HepG2 (cell line): ENCODE results near the gene CAPN2. TPM values are rescaled to one million over a fixed set of nuclear protein-coding genes. Genes with fewer than 3 reads are reported as not detected.

ENCODE experiments used
- AGO1 ChIP-seq: fragments of 200-400 bp; formaldehyde crosslinking; IDR thresholded peaks from 2 replicates; pipeline ENCODE4 v1.6.1; 2017; ENCODE audit warnings: mild to moderate bottlenecking, low read depth, low read length, moderate library complexity; ENCODE audit not compliant: poor library complexity, severe bottlenecking
- FOSL2 ChIP-seq: sonication (generic); formaldehyde crosslinking; IDR thresholded peaks from 2 replicates; pipeline ENCODE4 v1.4.0; 2020; ENCODE audit warnings: missing genetic modification reagents
- HNF1A ChIP-seq, 2 experiments: sonication (generic) in 1 of 2; formaldehyde crosslinking in 1 of 2; IDR thresholded peaks; 2 replicates each; pipeline versions ENCODE4 v1.4.0 to v1.6.1; 2016 to 2020; ENCODE audit warnings: borderline replicate concordance in 1 of 2, low read depth in 1 of 2, mild to moderate bottlenecking in 1 of 2, missing genetic modification reagents in 1 of 2
- HNF4A ChIP-seq: sonication (generic); formaldehyde crosslinking; IDR thresholded peaks from 2 replicates; pipeline ENCODE4 v1.4.0; 2020; ENCODE audit warnings: missing genetic modification reagents
- ISL2 ChIP-seq: sonication (generic); formaldehyde crosslinking; IDR thresholded peaks from 2 replicates; pipeline ENCODE4 v1.5.0; 2020; ENCODE audit warnings: missing genetic modification reagents
- MIER3 ChIP-seq: IDR thresholded peaks from 2 replicates; pipeline ENCODE4 v1.6.1; 2016; ENCODE audit warnings: missing compliant biosample characterization, borderline replicate concordance
- polyA plus RNA-seq, 8 experiments: library from polyadenylated mRNA; depleted of rRNA in 3 of 8; stranded (reverse) in 7 of 8; unstranded in 1 of 8; fragments of >200 nt; fragmentation: Illumina TruSeq in 4 of 8; extraction: Trizol in 4 of 8; gene quantifications; 2 replicates each; pipeline versions ENCODE4 v1.2.1 to v1.2.3, GENCODE V29; 2011 to 2016; ENCODE audit warnings: low read depth in 4 of 8, missing spikeins in 1 of 8, mixed read lengths in 1 of 8; ENCODE audit not compliant: insufficient read depth in 1 of 8
- total RNA-seq, 5 experiments: library from RNA; depleted of rRNA; stranded (reverse); fragments of >200 nt; fragmentation: Illumina TruSeq; extraction: Trizol; gene quantifications; 2 replicates each; pipeline ENCODE4 v1.2.3, GENCODE V29; 2016; ENCODE audit warnings: low read depth in 1 of 5
- TF ChIP-seq, protein P1 (sequence below): sonication (generic); formaldehyde crosslinking; IDR thresholded peaks from 2 replicates; pipeline ENCODE4 v1.4.0; 2020; ENCODE audit warnings: missing genetic modification reagents
- TF ChIP-seq, protein P2 (sequence below), 2 experiments: sonication (generic) in 1 of 2; formaldehyde crosslinking in 1 of 2; IDR thresholded peaks; 2 replicates each; pipeline versions ENCODE4 v1.5.1 to v1.6.1; 2011 to 2020; ENCODE audit warnings: borderline replicate concordance in 1 of 2, low read depth in 1 of 2, low read length in 1 of 2, mild to moderate bottlenecking in 1 of 2, missing genetic modification reagents in 1 of 2, moderate library complexity in 1 of 2
- TF ChIP-seq, protein P3 (sequence below): sonication (generic); formaldehyde crosslinking; conservative IDR thresholded peaks from 2 replicates; pipeline ENCODE4 v1.8.0; 2022; ENCODE audit warnings: mild to moderate bottlenecking, moderate library complexity, missing genetic modification reagents
- TF ChIP-seq, protein P4 (sequence below): sonication (generic); formaldehyde crosslinking; IDR thresholded peaks from 2 replicates; pipeline ENCODE4 v1.4.0; 2020; ENCODE audit warnings: missing genetic modification reagents, borderline replicate concordance

Gene CAPN2
- total and polyA plus RNA-seq, 2 of the 13 experiments (the other 11 are each of a cell fraction or from before 2014, with no cell fraction given) = 6.2 to 7.4 TPM

DNA sequence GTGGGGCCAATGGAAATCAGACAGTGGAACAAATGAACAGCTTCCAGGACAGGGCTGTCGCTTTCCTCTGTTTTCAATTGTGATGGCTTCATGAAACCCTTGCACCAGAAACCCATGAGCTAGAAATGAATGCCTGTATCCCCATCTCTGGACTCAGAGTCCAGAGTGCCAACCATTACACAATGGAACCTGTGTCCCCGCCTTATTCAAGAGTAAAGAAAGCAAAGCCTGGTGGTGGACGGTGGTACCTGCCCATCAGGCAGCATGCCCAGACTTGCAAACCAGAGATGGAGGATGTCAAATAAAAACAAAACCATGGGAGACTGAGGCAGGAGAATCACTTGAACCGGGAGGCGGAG lies 4.4 kb upstream of the CAPN2 start (continued):
- TF ChIP-seq, protein P1, sequence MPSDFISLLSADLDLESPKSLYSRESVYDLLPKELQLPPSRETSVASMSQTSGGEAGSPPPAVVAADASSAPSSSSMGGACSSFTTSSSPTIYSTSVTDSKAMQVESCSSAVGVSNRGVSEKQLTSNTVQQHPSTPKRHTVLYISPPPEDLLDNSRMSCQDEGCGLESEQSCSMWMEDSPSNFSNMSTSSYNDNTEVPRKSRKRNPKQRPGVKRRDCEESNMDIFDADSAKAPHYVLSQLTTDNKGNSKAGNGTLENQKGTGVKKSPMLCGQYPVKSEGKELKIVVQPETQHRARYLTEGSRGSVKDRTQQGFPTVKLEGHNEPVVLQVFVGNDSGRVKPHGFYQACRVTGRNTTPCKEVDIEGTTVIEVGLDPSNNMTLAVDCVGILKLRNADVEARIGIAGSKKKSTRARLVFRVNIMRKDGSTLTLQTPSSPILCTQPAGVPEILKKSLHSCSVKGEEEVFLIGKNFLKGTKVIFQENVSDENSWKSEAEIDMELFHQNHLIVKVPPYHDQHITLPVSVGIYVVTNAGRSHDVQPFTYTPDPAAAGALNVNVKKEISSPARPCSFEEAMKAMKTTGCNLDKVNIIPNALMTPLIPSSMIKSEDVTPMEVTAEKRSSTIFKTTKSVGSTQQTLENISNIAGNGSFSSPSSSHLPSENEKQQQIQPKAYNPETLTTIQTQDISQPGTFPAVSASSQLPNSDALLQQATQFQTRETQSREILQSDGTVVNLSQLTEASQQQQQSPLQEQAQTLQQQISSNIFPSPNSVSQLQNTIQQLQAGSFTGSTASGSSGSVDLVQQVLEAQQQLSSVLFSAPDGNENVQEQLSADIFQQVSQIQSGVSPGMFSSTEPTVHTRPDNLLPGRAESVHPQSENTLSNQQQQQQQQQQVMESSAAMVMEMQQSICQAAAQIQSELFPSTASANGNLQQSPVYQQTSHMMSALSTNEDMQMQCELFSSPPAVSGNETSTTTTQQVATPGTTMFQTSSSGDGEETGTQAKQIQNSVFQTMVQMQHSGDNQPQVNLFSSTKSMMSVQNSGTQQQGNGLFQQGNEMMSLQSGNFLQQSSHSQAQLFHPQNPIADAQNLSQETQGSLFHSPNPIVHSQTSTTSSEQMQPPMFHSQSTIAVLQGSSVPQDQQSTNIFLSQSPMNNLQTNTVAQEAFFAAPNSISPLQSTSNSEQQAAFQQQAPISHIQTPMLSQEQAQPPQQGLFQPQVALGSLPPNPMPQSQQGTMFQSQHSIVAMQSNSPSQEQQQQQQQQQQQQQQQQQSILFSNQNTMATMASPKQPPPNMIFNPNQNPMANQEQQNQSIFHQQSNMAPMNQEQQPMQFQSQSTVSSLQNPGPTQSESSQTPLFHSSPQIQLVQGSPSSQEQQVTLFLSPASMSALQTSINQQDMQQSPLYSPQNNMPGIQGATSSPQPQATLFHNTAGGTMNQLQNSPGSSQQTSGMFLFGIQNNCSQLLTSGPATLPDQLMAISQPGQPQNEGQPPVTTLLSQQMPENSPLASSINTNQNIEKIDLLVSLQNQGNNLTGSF = no peak
- TF ChIP-seq HNF4A = peak; percentile 97
- TF ChIP-seq MIER3 (CRISPR knock-in tag) = peak; percentile 71; the same call in 1 of the 2 replicates
- TF ChIP-seq, protein P2, sequence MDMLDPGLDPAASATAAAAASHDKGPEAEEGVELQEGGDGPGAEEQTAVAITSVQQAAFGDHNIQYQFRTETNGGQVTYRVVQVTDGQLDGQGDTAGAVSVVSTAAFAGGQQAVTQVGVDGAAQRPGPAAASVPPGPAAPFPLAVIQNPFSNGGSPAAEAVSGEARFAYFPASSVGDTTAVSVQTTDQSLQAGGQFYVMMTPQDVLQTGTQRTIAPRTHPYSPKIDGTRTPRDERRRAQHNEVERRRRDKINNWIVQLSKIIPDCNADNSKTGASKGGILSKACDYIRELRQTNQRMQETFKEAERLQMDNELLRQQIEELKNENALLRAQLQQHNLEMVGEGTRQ (IDR thresholded peaks at IDR 0.05; ENCODE audit: low read depth, low read length) = no peak
- TF ChIP-seq, protein P2 (CRISPR knock-in tag; IDR thresholded peaks at IDR 0.05; ENCODE audit: borderline replicate concordance) = no peak
- TF ChIP-seq ISL2 = 0 out of 2 replicates have a peak, but pooled peaks have one; percentile 22
- TF ChIP-seq AGO1 = no peak
- TF ChIP-seq, protein P3, sequence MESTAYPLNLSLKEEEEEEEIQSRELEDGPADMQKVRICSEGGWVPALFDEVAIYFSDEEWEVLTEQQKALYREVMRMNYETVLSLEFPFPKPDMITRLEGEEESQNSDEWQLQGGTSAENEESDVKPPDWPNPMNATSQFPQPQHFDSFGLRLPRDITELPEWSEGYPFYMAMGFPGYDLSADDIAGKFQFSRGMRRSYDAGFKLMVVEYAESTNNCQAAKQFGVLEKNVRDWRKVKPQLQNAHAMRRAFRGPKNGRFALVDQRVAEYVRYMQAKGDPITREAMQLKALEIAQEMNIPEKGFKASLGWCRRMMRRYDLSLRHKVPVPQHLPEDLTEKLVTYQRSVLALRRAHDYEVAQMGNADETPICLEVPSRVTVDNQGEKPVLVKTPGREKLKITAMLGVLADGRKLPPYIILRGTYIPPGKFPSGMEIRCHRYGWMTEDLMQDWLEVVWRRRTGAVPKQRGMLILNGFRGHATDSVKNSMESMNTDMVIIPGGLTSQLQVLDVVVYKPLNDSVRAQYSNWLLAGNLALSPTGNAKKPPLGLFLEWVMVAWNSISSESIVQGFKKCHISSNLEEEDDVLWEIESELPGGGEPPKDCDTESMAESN (CRISPR knock-in tag) = 0 out of 2 replicates have a peak, but pooled peaks have one; percentile 20
- no peak for TF ChIP-seq HNF1A (IDR thresholded peaks at IDR 0.05; ENCODE audit: low read depth)
- TF ChIP-seq HNF1A (CRISPR knock-in tag; IDR thresholded peaks at IDR 0.05; ENCODE audit: borderline replicate concordance) = no peak
- TF ChIP-seq, protein P4, sequence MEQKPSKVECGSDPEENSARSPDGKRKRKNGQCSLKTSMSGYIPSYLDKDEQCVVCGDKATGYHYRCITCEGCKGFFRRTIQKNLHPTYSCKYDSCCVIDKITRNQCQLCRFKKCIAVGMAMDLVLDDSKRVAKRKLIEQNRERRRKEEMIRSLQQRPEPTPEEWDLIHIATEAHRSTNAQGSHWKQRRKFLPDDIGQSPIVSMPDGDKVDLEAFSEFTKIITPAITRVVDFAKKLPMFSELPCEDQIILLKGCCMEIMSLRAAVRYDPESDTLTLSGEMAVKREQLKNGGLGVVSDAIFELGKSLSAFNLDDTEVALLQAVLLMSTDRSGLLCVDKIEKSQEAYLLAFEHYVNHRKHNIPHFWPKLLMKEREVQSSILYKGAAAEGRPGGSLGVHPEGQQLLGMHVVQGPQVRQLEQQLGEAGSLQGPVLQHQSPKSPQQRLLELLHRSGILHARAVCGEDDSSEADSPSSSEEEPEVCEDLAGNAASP (CRISPR knock-in tag) = peak; percentile 27; the same call in 1 of the 2 replicates
- TF ChIP-seq FOSL2 (CRISPR knock-in tag) = peak; percentile 65
